SK-N-SH (cell line): Measurements from ENCODE around the gene MFAP3L. TPM values are rescaled to one million over a fixed set of nuclear protein-coding genes. Genes with fewer than 3 reads are reported as not detected.

Source experiments
- CTCF ChIA-PET: fragments of 300-600, 350-600 bp; formaldehyde crosslinking; extraction: SDS; loops from one replicate; lab custom pipeline; 2021; lab: Yijun Ruan, JAX
- POLR2A ChIA-PET: fragments of 350-600 bp; sonication (Branson Sonifier 250); formaldehyde crosslinking; extraction: SDS; loops from one replicate; lab custom pipeline; 2020; ENCODE audit warnings: antibody characterized with exemption, inconsistent platforms; lab: Yijun Ruan, JAX
- DNase-seq: peaks from one replicate; pipeline ENCODE4 v3.0.0; 2012
- H2AFZ ChIP-seq: fragments of 200-600 bp; sonication (generic); 2 replicates; pipeline ENCODE4 v1.8.1; 2016; ENCODE audit warnings: antibody characterized with exemption, mild to moderate bottlenecking, low read depth
- H3F3A ChIP-seq: fragments of 200-600 bp; sonication (generic); replicated peaks from 2 replicates; pipeline ENCODE3; 2016; ENCODE audit warnings: antibody characterized with exemption, mild to moderate bottlenecking; ENCODE audit not compliant: insufficient read depth
- H3K27ac ChIP-seq, 2 experiments: fragments of 200-500 bp in 1 of 2; fragments of 200-600 bp in 1 of 2; sonication (Bioruptor generic) in 1 of 2; sonication (generic), shearing (Covaris generic) in 1 of 2; 2 replicates each; pipeline versions ENCODE4 v1.5.1 to v1.6.1; 2014 to 2016; ENCODE audit warnings: low read depth in 2 of 2, inconsistent platforms in 1 of 2, low read length in 1 of 2, mild to moderate bottlenecking in 1 of 2, mixed read lengths in 1 of 2
- H3K27me3 ChIP-seq: fragments of 200-600 bp; sonication (generic), shearing (Covaris generic); 2 replicates; pipeline ENCODE4 v1.6.1; 2016; ENCODE audit warnings: mixed run types; ENCODE audit not compliant: insufficient read depth
- H3K36me3 ChIP-seq, 2 experiments: fragments of 200-500 bp in 1 of 2; fragments of 200-600 bp in 1 of 2; sonication (Bioruptor generic) in 1 of 2; sonication (generic) in 1 of 2; replicated peaks in 1 of 2; 2 replicates each; pipeline versions ENCODE3 to v1.5.1; 2014 to 2016; ENCODE audit warnings: low read length in 1 of 2, mild to moderate bottlenecking in 1 of 2; ENCODE audit not compliant: insufficient read depth in 2 of 2, control insufficient read depth in 1 of 2
- H3K4me1 ChIP-seq, 2 experiments: fragments of 200-500 bp in 1 of 2; fragments of 200-600 bp in 1 of 2; sonication (Bioruptor generic) in 1 of 2; sonication (generic), shearing (Covaris generic) in 1 of 2; 2 replicates each; pipeline versions ENCODE4 v1.5.1 to v1.6.1; 2014 to 2016; ENCODE audit warnings: low read depth in 1 of 2, low read length in 1 of 2, mixed run types in 1 of 2; ENCODE audit not compliant: insufficient read depth in 2 of 2, control insufficient read depth in 1 of 2
- H3K4me2 ChIP-seq: fragments of 200-600 bp; sonication (generic), shearing (Covaris generic); 2 replicates; pipeline ENCODE4 v1.6.1; 2017; ENCODE audit warnings: mixed run types
- H3K4me3 ChIP-seq, 2 experiments: fragments of 200-500 bp in 1 of 2; fragments of 200-600 bp in 1 of 2; sonication (Bioruptor generic) in 1 of 2; sonication (generic), shearing (Covaris generic) in 1 of 2; 2 replicates each; pipeline versions ENCODE4 v1.5.1 to v1.8.1; 2014 to 2016; ENCODE audit warnings: low read depth in 2 of 2, inconsistent platforms in 1 of 2, low read length in 1 of 2, mild to moderate bottlenecking in 1 of 2, mixed read lengths in 1 of 2, moderate library complexity in 1 of 2
- H3K79me2 ChIP-seq: fragments of 200-600 bp; sonication (generic); 2 replicates; pipeline ENCODE4 v1.8.1; 2017; ENCODE audit warnings: mild to moderate bottlenecking; ENCODE audit not compliant: insufficient read depth
- H3K9ac ChIP-seq: fragments of 200-600 bp; sonication (generic); 2 replicates; pipeline ENCODE4 v1.6.1; 2017; ENCODE audit warnings: mixed run types
- H3K9me2 ChIP-seq: fragments of 200-600 bp; sonication (generic); 2 replicates; pipeline ENCODE4 v1.6.1; 2017; ENCODE audit warnings: mixed run types
- H3K9me3 ChIP-seq: fragments of 200-600 bp; sonication (generic); 2 replicates; pipeline ENCODE4 v1.6.1; 2017; ENCODE audit warnings: mixed run types, mild to moderate bottlenecking, moderate library complexity
- H4K20me1 ChIP-seq: fragments of 200-600 bp; sonication (generic); 2 replicates; pipeline ENCODE4 v1.6.1; 2017; ENCODE audit warnings: mild to moderate bottlenecking, mixed run types; ENCODE audit not compliant: insufficient read depth
- CHD2 ChIP-seq: fragments of 150-350 bp; IDR thresholded peaks from 2 replicates; pipeline ENCODE4 v1.6.1; 2018; ENCODE audit warnings: low read length; ENCODE audit not compliant: partially characterized antibody
- EZH2phosphoT487 ChIP-seq: fragments of 200-600 bp; sonication (generic); IDR thresholded peaks from 2 replicates; pipeline ENCODE4 v1.6.1; 2017; ENCODE audit warnings: low read depth, mixed run types, mild to moderate bottlenecking, antibody characterized with exemption, moderate library complexity, borderline replicate concordance
- GABPA ChIP-seq: IDR thresholded peaks from 2 replicates; pipeline ENCODE4 v1.4.0; 2012; ENCODE audit warnings: low read depth, mild to moderate bottlenecking
- GATA2 ChIP-seq: sonication (generic); formaldehyde crosslinking; IDR thresholded peaks from 2 replicates; pipeline ENCODE4 v1.5.0; 2020; ENCODE audit warnings: mild to moderate bottlenecking, missing genetic modification reagents
- IRF3 ChIP-seq: fragments of 150-350 bp; IDR thresholded peaks from 2 replicates; pipeline ENCODE4 v1.6.1; 2016; ENCODE audit warnings: mild to moderate bottlenecking, low read depth, low read length
- MAX ChIP-seq: IDR thresholded peaks from 2 replicates; pipeline ENCODE4 v1.4.0; 2012; ENCODE audit warnings: low read depth
- MEF2A ChIP-seq: IDR thresholded peaks from 2 replicates; pipeline ENCODE4 v1.4.0; 2012; ENCODE audit warnings: low read depth, borderline replicate concordance
- MXI1 ChIP-seq: IDR thresholded peaks from 2 replicates; pipeline ENCODE4 v1.6.1; 2012; ENCODE audit warnings: mild to moderate bottlenecking, low read depth, low read length, improper control_type of control experiment
- NFIC ChIP-seq: IDR thresholded peaks from 2 replicates; pipeline ENCODE4 v1.4.0; 2012; ENCODE audit warnings: borderline replicate concordance
- RCOR1 ChIP-seq: fragments of 150-350 bp; IDR thresholded peaks from 2 replicates; pipeline ENCODE4 v1.6.1; 2017; ENCODE audit warnings: antibody characterized with exemption, low read length
- RFX5 ChIP-seq: IDR thresholded peaks from 2 replicates; pipeline ENCODE4 v1.6.1; 2012; ENCODE audit warnings: mild to moderate bottlenecking, improper control_type of control experiment, low read length
- RXRA ChIP-seq: IDR thresholded peaks from 2 replicates; pipeline ENCODE4 v1.4.0; 2012; ENCODE audit warnings: low read depth, mild to moderate bottlenecking, borderline replicate concordance
- SIN3A ChIP-seq: IDR thresholded peaks from 2 replicates; pipeline ENCODE4 v1.6.1; 2012; ENCODE audit warnings: low read depth, mild to moderate bottlenecking, low read length, moderate library complexity, borderline replicate concordance
- TEAD4 ChIP-seq: IDR thresholded peaks from 2 replicates; pipeline ENCODE4 v1.4.0; 2012; ENCODE audit warnings: mild to moderate bottlenecking, borderline replicate concordance; ENCODE audit not compliant: insufficient read depth
- USF1 ChIP-seq: IDR thresholded peaks from 2 replicates; pipeline ENCODE4 v1.4.0; 2012; ENCODE audit warnings: low read depth, borderline replicate concordance
- WGBS: methylation state at CpG from one replicate; pipeline ENCODE4 v1.1.6; 2017; ENCODE audit warnings: low lambda C conversion rate; 5-methylcytosine and 5-hydroxymethylcytosine counted together
- polyA plus RNA-seq, 3 experiments: library from polyadenylated mRNA; depleted of rRNA; stranded (reverse); fragments of >200 nt; gene quantifications; 2 replicates each; pipeline ENCODE4 v1.2.3, GENCODE V29; 2012

Gene MFAP3L
- polyA plus RNA-seq, 1 of the 3 experiments (the other 2 are of a cell fraction) = 5.4 TPM

GRCh38 chr4:170035231-170035630, 9.0 kb upstream of the MFAP3L start (continued):
- no peak for TF ChIP-seq USF1
- TF ChIP-seq, all 33 proteins: peak for 0

GRCh38 chr4:170033999-170034398, 7.8 kb upstream of the MFAP3L start:
- POLR2A ChIA-PET = no interaction called here
- no peaks in the 10 kb centered on the region for H3K9me2 ChIP-seq
- no peak for DNase-seq

GRCh38 chr4:170030121-170030520, 3.9 kb upstream of the MFAP3L start:
- Histone ChIP-seq H3K4me1 (peaks cover 0 to 3% of the 10 kb centered on the region in 2 experiments; a peak in 1 of 4 replicates), H3K27me3 (no peaks in the 10 kb centered on the region), H3K27ac (no peak overlapping the region), H2AFZ (no peak overlapping the region), H4K20me1 (no peaks in the 10 kb centered on the region), H3K9me3 (no peaks in the 10 kb centered on the region), H3K36me3 (no peaks in the 10 kb centered on the region), H3K79me2 (peaks cover 15% of the 10 kb centered on the region), H3K9ac (no peak overlapping the region), H3K4me2 (no peak overlapping the region), H3F3A (peaks cover 4% of the 10 kb centered on the region), H3K9me2 (no peaks in the 10 kb centered on the region), H3K4me3 (no peak overlapping the region)
- no peak for DNase-seq
- POLR2A ChIA-PET = no interaction called here
- 34% methylated on average over 1 of the region's 1 CpG for WGBS
- CTCF ChIA-PET = interaction anchor here (1.2 kb wide), 1 partner anchor 12 kb away, joined by 3 read pairs; no protein-coding TSS in a partner anchor
- TF ChIP-seq NFIC = no peak
- no peak for TF ChIP-seq RXRA
- TF ChIP-seq RFX5 = no peak
- TF ChIP-seq CHD2 = no peak
- no peak for TF ChIP-seq USF1
- no peak for TF ChIP-seq MAX
- TF ChIP-seq EZH2phosphoT487 = no peak
- no peak for TF ChIP-seq TEAD4
- TF ChIP-seq MXI1 = no peak
- no peak for TF ChIP-seq GABPA
- no peak for TF ChIP-seq RCOR1

More at GRCh38 chr4:170033999-170034398, 7.8 kb upstream of the MFAP3L start:
- Histone ChIP-seq H3K4me2 (no peak overlapping the region), H3K36me3 (no peaks in the 10 kb centered on the region), H3K4me1 (no peaks in the 10 kb centered on the region), H3K27me3 (no peaks in the 10 kb centered on the region), H4K20me1 (no peaks in the 10 kb centered on the region), H3K4me3 (no peak overlapping the region), H3F3A (no peaks in the 10 kb centered on the region), H3K79me2 (no peaks in the 10 kb centered on the region), H3K9me3 (no peaks in the 10 kb centered on the region), H3K27ac (no peak overlapping the region), H3K9ac (no peak overlapping the region), H2AFZ (no peak overlapping the region)
- CTCF ChIA-PET = interaction anchor here (1.5 to 1.8 kb wide), 3 partner anchors 14 to 223 kb away, joined by 3 to 6 read pairs (median 4); no protein-coding TSS in a partner anchor
- 79% methylated on average over 2 of the region's 2 CpGs for WGBS
- TF ChIP-seq CHD2 = no peak
- no peak for TF ChIP-seq MEF2A
- no peak for TF ChIP-seq MXI1
- TF ChIP-seq USF1 = no peak
- no peak for TF ChIP-seq SIN3A
- TF ChIP-seq TEAD4 = no peak
- TF ChIP-seq GATA2 (CRISPR knock-in tag) = no peak
- TF ChIP-seq GABPA = no peak
- TF ChIP-seq IRF3 = no peak
